ENCODE measurements around the gene AIDA.
"Not testable (repeated sequence)": the region's sequence is repeated elsewhere in the genome, so short reads cannot be mapped to it uniquely, and the experiment has no call there.

AIDA gene

GRCh38 chr1:222712253-222713090 is at the start of gene AIDA, which contains the start of gene BROX:
TSS of gene AIDA (minus strand) at chr1:222712491. CDS start at chr1:222712317, 174 bp downstream.
TSS of gene BROX (plus strand) at chr1:222712564. CDS start at chr1:222715700, 3,136 bp downstream.
- peak; percentile 94 for DNase-seq

- DNase-seq = no peak
Measured at GRCh38 chr1:222761083-222761482, 48.8 kb upstream of the AIDA start.

- DNase-seq = no peak
Measured at GRCh38 chr1:222759451-222760035, 47.3 kb upstream of the AIDA start.

- no peak for DNase-seq
Measured at GRCh38 chr1:222757646-222758268, 45.5 kb upstream of the AIDA start.

- no peak for DNase-seq
Measured at GRCh38 chr1:222754366-222755139, 42.3 kb upstream of the AIDA start.

GRCh38 chr1:222751255-222751654 is 39.0 kb upstream of the AIDA start:
- no peak for DNase-seq

- DNase-seq = no peak
Measured at GRCh38 chr1:222750651-222751050, 38.4 kb upstream of the AIDA start.

- DNase-seq = no peak
Measured at GRCh38 chr1:222749927-222750326, 37.6 kb upstream of the AIDA start.

- not testable (repeated sequence) for DNase-seq
Measured at GRCh38 chr1:222741630-222742457, 29.6 kb upstream of the AIDA start.

GRCh38 chr1:222739929-222740328 is 27.6 kb upstream of the AIDA start:
- DNase-seq = no peak

GRCh38 chr1:222739465-222739864 is 27.2 kb upstream of the AIDA start:
- no peak for DNase-seq

GRCh38 chr1:222736972-222737371 is 24.7 kb upstream of the AIDA start, which contains the start of gene FAM177B:
TSS of gene FAM177B (plus strand) at chr1:222737202. CDS start at chr1:222746546, 9,344 bp downstream.
- DNase-seq = no peak

GRCh38 chr1:222736470-222736869 is 24.2 kb upstream of the AIDA start:
- no peak for DNase-seq

GRCh38 chr1:222734740-222735139 is 22.4 kb upstream of the AIDA start:
- DNase-seq = no peak

- DNase-seq = no peak
Measured at GRCh38 chr1:222732216-222733159, 20.2 kb upstream of the AIDA start.

GRCh38 chr1:222730866-222731265 is 18.6 kb upstream of the AIDA start:
- no peak for DNase-seq

GRCh38 chr1:222728746-222729145 is 16.5 kb upstream of the AIDA start:
- no peak for DNase-seq

- DNase-seq = no peak
Measured at GRCh38 chr1:222716393-222716792, 4.1 kb upstream of the AIDA start.

GRCh38 chr1:222713091-222713961 is 1.0 kb upstream of the AIDA start:
- peak; percentile 95 for DNase-seq
